Measurements from ENCODE around the gene PET117.

Gene PET117

DNA sequence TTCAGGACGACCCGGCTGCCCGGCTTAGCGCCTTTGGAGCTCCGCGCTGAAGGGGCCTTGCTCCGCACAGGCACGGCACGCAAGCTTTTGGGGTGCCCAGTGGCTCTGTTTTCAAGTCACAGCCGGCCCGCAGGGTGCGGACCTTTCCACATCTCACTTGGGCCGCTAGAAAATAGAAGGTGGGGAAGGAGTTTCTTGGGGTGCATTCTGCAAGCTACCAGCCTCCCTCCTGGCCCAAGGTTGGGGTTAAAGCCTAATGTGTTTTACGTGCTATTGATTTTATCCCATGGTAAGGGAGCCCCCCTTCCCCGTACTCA is 561 bp downstream of the PET117 start:
- DNase-seq (ENCODE audit: low read depth) = no peak
- H3K4me3 ChIP-seq (replicated peaks; ENCODE audit: low read depth, low read length) = peak overlapping the region; percentile 85
- no peak for TF ChIP-seq CTCF (IDR thresholded peaks at IDR 0.05; ENCODE audit: low read length, missing control alignments)

- H3K4me3 ChIP-seq (replicated peaks; ENCODE audit: low read depth, low read length) = peak overlapping the region; percentile 85
- DNase-seq (ENCODE audit: low read depth) = no peak
- TF ChIP-seq CTCF (IDR thresholded peaks at IDR 0.05; ENCODE audit: low read length, missing control alignments) = no peak
These were observed 1.2 kb downstream of the PET117 start for GRCh38 chr20:18138639-18139583.

DNA sequence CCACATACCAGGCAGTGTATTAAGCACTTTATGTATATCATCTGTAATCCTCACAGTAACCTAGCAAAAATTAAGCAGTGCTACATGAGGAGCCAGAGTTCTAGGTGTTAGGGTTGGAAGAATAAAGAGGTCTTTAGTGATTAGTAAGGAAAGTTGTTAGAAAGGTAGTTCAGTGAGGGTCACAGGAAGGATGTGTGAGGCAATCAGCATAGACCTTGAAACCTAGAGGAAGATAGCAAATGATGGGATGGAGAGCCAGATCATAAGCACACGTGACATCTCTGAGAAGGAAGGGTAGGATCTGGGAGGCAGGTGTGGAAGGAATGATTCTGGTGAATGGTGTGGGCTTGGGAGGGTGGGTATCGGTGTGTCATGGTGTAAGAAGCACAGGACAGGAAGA is 2.2 kb downstream of the PET117 start:
- H3K4me3 ChIP-seq (replicated peaks; ENCODE audit: low read depth, low read length) = no peak overlapping the region
- no peak for TF ChIP-seq CTCF (IDR thresholded peaks at IDR 0.05; ENCODE audit: low read length, missing control alignments)
- no peak for DNase-seq (ENCODE audit: low read depth)

- no peak for DNase-seq (ENCODE audit: low read depth)
- no peak for TF ChIP-seq CTCF (IDR thresholded peaks at IDR 0.05; ENCODE audit: low read length, missing control alignments)
These were observed 7.0 kb downstream of the PET117 start for GRCh38 chr20:18144541-18145099.

GRCh38 chr20:18154342-18154741 is 16.7 kb downstream of the PET117 start:
- TF ChIP-seq CTCF (IDR thresholded peaks at IDR 0.05; ENCODE audit: low read length, missing control alignments) = no peak
- H3K4me3 ChIP-seq (replicated peaks; ENCODE audit: low read depth, low read length) = no peak overlapping the region

More at GRCh38 chr20:18144541-18145099, 7.0 kb downstream of the PET117 start:
- H3K4me3 ChIP-seq (replicated peaks; ENCODE audit: low read depth, low read length) = no peak overlapping the region

DNA sequence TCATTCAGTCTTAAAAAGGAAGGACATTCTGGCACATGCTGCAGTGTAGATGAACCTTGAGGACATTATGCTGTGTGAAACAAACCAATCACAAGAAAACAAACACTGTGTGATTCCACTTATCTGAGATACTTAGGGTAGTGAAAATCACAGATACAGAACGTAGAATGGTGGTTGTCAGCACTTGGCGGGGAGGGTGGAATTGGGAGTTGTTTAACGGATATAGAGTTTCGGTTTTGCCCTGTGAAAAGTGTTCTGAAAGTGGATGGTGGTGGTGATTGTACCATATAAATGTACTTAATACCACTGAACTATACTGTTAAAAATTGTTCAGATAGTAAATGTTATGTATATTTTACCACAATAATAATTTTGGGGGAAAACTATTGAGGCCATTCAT is 18.4 kb downstream of the PET117 start:
- DNase-seq (ENCODE audit: low read depth) = no peak
- H3K4me3 ChIP-seq (replicated peaks; ENCODE audit: low read depth, low read length) = no peak overlapping the region
- no peak for TF ChIP-seq CTCF (IDR thresholded peaks at IDR 0.05; ENCODE audit: low read length, missing control alignments)

More at GRCh38 chr20:18154342-18154741, 16.7 kb downstream of the PET117 start:
- no peak for DNase-seq (ENCODE audit: low read depth)

Measured in fibroblast of pulmonary artery (primary cell).